SK-N-SH (cell line): ENCODE data around the gene WDR35.

ENCODE experiments used
- CTCF ChIP-seq: fragments of 200-600 bp; sonication (generic); IDR thresholded peaks from 2 replicates; pipeline ENCODE4 v1.6.1; 2017; ENCODE audit warnings: antibody characterized with exemption, mild to moderate bottlenecking, moderate library complexity
- REST ChIP-seq: IDR thresholded peaks from 2 replicates; pipeline ENCODE4 v1.6.1; 2012; ENCODE audit warnings: mild to moderate bottlenecking, low read depth, low read length, moderate library complexity

GRCh38 chr2:20037660-20038059 is 47.8 kb upstream of the WDR35 start:
- TF ChIP-seq REST (no peak), CTCF (no peak)
